ENCODE results near the gene METAP1.

METAP1 gene

DNA sequence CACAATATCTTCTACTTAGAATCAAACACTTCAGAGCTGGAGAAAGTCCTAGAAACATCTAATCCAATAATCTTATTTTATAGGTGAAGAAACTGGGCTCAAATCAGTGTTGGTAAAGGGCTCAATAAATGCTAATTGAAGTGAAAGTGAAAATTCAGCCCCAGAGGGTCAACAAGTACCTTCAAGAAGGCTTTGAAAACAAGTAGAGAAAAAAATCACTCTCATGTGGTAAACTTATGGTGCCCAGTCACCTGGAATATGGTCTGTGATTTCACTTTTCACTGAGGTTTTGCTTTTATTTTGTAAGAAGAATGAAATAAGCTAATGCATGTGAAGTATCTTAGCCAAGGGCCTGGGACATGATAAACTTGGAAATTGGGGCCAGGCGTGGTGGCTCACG, 37.5 kb upstream of the METAP1 start:
- DNase-seq (ENCODE audit: low spot score) (no peak), ATAC-seq (ENCODE audit: low read depth) (no peak)
- no peaks in the 10 kb centered on the region for H3K27me3 ChIP-seq (ENCODE audit: insufficient read depth, poor library complexity, severe bottlenecking)
- no peak overlapping the region for H3K27ac ChIP-seq (ENCODE audit: poor library complexity, severe bottlenecking)
- H3K9me3 ChIP-seq (ENCODE audit: severe bottlenecking) = no peaks in the 10 kb centered on the region
- H3K4me1 ChIP-seq (ENCODE audit: insufficient read depth, poor library complexity, severe bottlenecking) = peaks cover 3% of the 10 kb centered on the region
- H3K36me3 ChIP-seq (ENCODE audit: low read depth) = no peaks in the 10 kb centered on the region
- TF ChIP-seq, protein P1, sequence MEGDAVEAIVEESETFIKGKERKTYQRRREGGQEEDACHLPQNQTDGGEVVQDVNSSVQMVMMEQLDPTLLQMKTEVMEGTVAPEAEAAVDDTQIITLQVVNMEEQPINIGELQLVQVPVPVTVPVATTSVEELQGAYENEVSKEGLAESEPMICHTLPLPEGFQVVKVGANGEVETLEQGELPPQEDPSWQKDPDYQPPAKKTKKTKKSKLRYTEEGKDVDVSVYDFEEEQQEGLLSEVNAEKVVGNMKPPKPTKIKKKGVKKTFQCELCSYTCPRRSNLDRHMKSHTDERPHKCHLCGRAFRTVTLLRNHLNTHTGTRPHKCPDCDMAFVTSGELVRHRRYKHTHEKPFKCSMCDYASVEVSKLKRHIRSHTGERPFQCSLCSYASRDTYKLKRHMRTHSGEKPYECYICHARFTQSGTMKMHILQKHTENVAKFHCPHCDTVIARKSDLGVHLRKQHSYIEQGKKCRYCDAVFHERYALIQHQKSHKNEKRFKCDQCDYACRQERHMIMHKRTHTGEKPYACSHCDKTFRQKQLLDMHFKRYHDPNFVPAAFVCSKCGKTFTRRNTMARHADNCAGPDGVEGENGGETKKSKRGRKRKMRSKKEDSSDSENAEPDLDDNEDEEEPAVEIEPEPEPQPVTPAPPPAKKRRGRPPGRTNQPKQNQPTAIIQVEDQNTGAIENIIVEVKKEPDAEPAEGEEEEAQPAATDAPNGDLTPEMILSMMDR (IDR thresholded peaks at IDR 0.05; ENCODE audit: poor library complexity, severe bottlenecking) = no peak
- H3K4me3 ChIP-seq (ENCODE audit: severe bottlenecking) = no peak overlapping the region

DNA sequence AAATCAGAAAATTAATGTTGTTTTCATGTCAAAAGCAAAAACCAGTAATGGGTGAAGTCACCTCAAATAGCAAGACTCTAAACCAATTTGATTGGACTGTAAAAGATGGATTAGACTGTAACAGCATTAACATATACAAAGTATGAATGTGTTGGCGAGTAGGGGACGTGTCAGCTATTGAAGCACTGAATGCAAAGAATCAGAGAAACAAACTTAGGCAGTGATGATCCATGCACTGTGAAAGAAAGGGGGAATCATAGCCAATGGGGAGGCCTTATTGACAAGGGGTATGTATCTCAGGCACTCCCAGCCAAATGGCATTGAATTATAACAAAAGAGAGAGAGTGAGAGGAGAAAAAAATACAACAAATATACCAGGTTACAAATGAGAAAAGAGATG, 36.1 kb upstream of the METAP1 start:
- DNase-seq (ENCODE audit: low spot score) (no peak), ATAC-seq (ENCODE audit: low read depth) (no peak)
- Histone ChIP-seq H3K27ac (ENCODE audit: poor library complexity, severe bottlenecking) (no peak overlapping the region), H3K4me1 (ENCODE audit: insufficient read depth, poor library complexity, severe bottlenecking) (peaks cover 16% of the 10 kb centered on the region), H3K36me3 (ENCODE audit: low read depth) (no peaks in the 10 kb centered on the region), H3K27me3 (ENCODE audit: insufficient read depth, poor library complexity, severe bottlenecking) (no peaks in the 10 kb centered on the region), H3K4me3 (ENCODE audit: severe bottlenecking) (no peak overlapping the region), H3K9me3 (ENCODE audit: severe bottlenecking) (no peaks in the 10 kb centered on the region)
- TF ChIP-seq, protein P1 (IDR thresholded peaks at IDR 0.05; ENCODE audit: poor library complexity, severe bottlenecking) = no peak

DNA sequence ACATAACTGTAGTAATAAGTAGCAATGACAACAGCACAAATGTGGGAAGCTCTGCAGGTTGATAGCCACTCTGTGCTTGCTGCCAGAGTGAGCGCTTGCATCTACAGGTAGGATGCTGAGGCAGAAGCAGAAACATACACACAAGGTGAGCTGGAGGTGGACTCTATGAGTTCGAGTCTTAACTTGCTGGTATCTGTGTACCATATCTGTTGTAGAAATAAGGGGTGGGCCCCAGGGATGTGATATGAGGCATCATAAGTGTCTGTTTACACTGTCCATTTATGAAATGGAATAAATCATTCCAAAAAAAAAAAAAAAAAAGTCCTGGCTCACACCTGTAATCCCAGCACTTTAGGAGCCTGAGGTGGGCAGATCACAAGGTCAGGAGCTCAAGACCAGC, 33.8 kb upstream of the METAP1 start:
- Histone ChIP-seq H3K27ac (ENCODE audit: poor library complexity, severe bottlenecking) (no peak overlapping the region), H3K36me3 (ENCODE audit: low read depth) (no peaks in the 10 kb centered on the region), H3K4me1 (ENCODE audit: insufficient read depth, poor library complexity, severe bottlenecking) (peaks cover 22% of the 10 kb centered on the region), H3K27me3 (ENCODE audit: insufficient read depth, poor library complexity, severe bottlenecking) (no peaks in the 10 kb centered on the region), H3K4me3 (ENCODE audit: severe bottlenecking) (no peak overlapping the region), H3K9me3 (ENCODE audit: severe bottlenecking) (no peaks in the 10 kb centered on the region)
- ATAC-seq (ENCODE audit: low read depth) (no peak), DNase-seq (ENCODE audit: low spot score) (no peak)
- TF ChIP-seq, protein P1 (IDR thresholded peaks at IDR 0.05; ENCODE audit: poor library complexity, severe bottlenecking) = no peak

DNA sequence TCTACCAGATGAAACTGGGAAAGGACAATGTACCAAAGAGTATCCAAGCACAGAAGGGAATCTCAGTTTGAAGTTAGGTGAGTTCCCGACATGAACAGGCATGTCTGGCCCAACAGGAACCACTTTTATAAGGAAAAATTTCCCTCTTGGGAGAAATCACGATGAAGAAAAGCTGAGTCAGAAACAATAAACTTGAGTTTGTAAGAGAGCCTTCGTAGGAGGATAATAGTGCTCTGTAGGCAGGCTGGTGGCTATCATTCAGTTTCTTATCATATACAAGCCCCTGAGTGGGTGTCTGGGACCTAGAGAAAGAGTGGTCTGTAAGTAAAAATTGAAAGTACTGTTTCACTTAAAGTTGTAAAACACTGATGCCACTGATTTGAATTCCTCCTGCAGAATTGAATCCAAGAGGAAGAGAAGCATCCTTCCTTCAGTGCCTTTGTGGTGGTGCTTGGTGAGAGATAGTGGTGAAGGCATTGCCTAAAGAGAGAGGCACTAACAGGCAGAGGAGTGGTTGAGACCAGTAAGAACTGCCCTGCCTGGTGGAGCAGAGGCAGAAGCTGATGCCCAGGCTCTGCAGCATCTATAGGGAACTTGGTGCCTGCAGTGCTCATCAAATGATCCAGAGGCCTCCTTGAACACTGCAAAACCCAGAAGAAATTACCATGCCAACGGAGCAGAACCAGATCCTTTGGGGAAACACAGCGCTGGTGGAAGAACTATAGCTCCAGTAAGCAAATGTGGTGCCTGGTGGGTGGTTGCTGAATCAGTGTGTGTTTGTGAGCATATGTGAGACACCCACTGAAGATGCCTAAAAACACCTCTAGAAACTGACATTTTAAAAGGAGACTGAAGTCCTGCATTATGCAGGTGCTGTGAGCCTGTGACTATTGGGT, 31.7 kb upstream of the METAP1 start:
- TF ChIP-seq, protein P1 (IDR thresholded peaks at IDR 0.05; ENCODE audit: poor library complexity, severe bottlenecking) = no peak
- H3K36me3 ChIP-seq (ENCODE audit: low read depth) = no peaks in the 10 kb centered on the region
- H3K27ac ChIP-seq (ENCODE audit: poor library complexity, severe bottlenecking) = peak overlapping the region; percentile 88
- H3K27me3 ChIP-seq (ENCODE audit: insufficient read depth, poor library complexity, severe bottlenecking) = no peaks in the 10 kb centered on the region
- ATAC-seq (ENCODE audit: low read depth) = peak; percentile 66
- H3K4me1 ChIP-seq (ENCODE audit: insufficient read depth, poor library complexity, severe bottlenecking) = peaks cover 22% of the 10 kb centered on the region
- no peak for DNase-seq (ENCODE audit: low spot score)
- no peak overlapping the region for H3K4me3 ChIP-seq (ENCODE audit: severe bottlenecking)
- no peaks in the 10 kb centered on the region for H3K9me3 ChIP-seq (ENCODE audit: severe bottlenecking)

DNA sequence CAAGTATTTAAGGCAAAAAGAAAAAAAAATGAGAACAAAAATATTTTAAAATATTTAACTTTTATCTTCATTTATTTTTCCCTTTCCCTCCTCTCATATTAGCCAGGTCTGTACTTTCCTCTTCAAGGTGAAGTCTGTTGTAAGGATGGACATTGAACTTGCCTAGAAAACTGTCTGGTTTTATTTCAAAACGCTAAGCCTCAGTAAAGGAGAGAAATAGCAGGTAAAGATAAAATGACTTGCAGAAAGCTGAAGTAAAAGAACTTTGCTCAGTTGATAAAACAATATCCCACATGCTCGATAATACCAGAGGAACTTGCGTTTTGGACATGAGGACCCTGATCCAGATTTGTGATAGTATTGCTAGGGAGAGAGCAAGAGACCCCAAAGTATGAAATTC, 28.6 kb upstream of the METAP1 start:
- Histone ChIP-seq H3K4me1 (ENCODE audit: insufficient read depth, poor library complexity, severe bottlenecking) (peaks cover 27% of the 10 kb centered on the region), H3K27me3 (ENCODE audit: insufficient read depth, poor library complexity, severe bottlenecking) (no peaks in the 10 kb centered on the region), H3K36me3 (ENCODE audit: low read depth) (no peaks in the 10 kb centered on the region; the same call in 1 of the 2 replicates), H3K9me3 (ENCODE audit: severe bottlenecking) (no peaks in the 10 kb centered on the region), H3K27ac (ENCODE audit: poor library complexity, severe bottlenecking) (no peak overlapping the region), H3K4me3 (ENCODE audit: severe bottlenecking) (no peak overlapping the region)
- TF ChIP-seq, protein P1 (IDR thresholded peaks at IDR 0.05; ENCODE audit: poor library complexity, severe bottlenecking) = no peak
- no peak for DNase-seq (ENCODE audit: low spot score)
- no peak for ATAC-seq (ENCODE audit: low read depth)

All from RWPE2 (cell line).